BJ (cell line): Measurements from ENCODE around the gene FLNC. TPM values are rescaled to one million over a fixed set of nuclear protein-coding genes. Genes with fewer than 3 reads are reported as not detected.

Source experiments
- CTCF ChIA-PET: fragments of 350-600 bp; formaldehyde crosslinking; extraction: SDS; loops from one replicate; lab custom pipeline; 2021; ENCODE audit warnings: antibody characterized with exemption, inconsistent platforms; lab: Yijun Ruan, JAX
- POLR2A ChIA-PET: fragments of 300-600 bp; sonication (Branson Sonifier 250); formaldehyde crosslinking; extraction: SDS; loops from one replicate; lab custom pipeline; 2021; ENCODE audit warnings: antibody characterized with exemption; lab: Charles Lee
- DNase-seq: peaks from one replicate; pipeline ENCODE4 v3.0.0-alpha.2; 2011; ENCODE audit warnings: low read depth
- H3K27me3 ChIP-seq: 2 replicates; pipeline ENCODE4 v1.6.0; 2011; ENCODE audit warnings: low read length; ENCODE audit not compliant: control insufficient read depth, insufficient read depth
- H3K36me3 ChIP-seq: 2 replicates; pipeline ENCODE4 v1.5.1; 2011; ENCODE audit warnings: low read length; ENCODE audit not compliant: control insufficient read depth, insufficient read depth
- H3K4me3 ChIP-seq: 2 replicates; pipeline ENCODE4 v1.5.1; 2011; ENCODE audit warnings: low read depth, mild to moderate bottlenecking, control low read depth, low read length
- polyA plus RNA-seq: library from polyadenylated mRNA; depleted of rRNA; stranded (reverse); fragments of >200 nt; gene quantifications from 2 replicates; pipeline ENCODE4 v1.2.3, GENCODE V29; 2011
- TF ChIP-seq, protein P1 (sequence below): IDR thresholded peaks from 2 replicates; pipeline ENCODE4 v1.5.1; 2011; ENCODE audit warnings: low read depth, mild to moderate bottlenecking, control low read depth, inconsistent platforms, low read length, moderate library complexity; ENCODE audit not compliant: insufficient read depth

Gene FLNC
- polyA plus RNA-seq, 1 experiment, result 58.6 TPM

DNA sequence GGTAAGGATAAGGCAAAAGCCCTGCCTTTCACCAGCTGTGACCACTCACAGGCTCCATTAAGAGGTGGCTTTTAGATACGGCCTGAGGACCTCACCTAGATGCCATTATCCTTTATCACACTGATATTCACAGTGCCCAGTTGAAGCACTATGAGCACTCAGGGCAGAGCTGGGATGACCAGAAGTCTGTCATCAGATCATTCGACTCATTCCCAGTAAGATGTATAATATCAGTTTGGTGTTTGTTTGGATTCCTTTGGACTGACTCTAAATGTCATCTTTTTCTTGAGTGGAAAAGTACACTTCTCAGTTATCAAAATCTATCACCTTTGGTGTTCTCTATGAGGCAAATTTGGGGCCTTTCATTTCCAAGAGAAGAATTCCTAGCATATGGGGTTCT, 19.7 kb upstream of the FLNC start:
- Histone ChIP-seq H3K27me3 (no peaks in the 10 kb centered on the region), H3K4me3 (no peak overlapping the region), H3K36me3 (peaks cover 9% of the 10 kb centered on the region)
- no peak for DNase-seq
- CTCF ChIA-PET, result interaction anchor here (1.4 to 1.7 kb wide), 3 partner anchors 12 to 15 kb away, joined by 3 to 4 read pairs (median 3); no protein-coding TSS in a partner anchor
- TF ChIP-seq, protein P1, sequence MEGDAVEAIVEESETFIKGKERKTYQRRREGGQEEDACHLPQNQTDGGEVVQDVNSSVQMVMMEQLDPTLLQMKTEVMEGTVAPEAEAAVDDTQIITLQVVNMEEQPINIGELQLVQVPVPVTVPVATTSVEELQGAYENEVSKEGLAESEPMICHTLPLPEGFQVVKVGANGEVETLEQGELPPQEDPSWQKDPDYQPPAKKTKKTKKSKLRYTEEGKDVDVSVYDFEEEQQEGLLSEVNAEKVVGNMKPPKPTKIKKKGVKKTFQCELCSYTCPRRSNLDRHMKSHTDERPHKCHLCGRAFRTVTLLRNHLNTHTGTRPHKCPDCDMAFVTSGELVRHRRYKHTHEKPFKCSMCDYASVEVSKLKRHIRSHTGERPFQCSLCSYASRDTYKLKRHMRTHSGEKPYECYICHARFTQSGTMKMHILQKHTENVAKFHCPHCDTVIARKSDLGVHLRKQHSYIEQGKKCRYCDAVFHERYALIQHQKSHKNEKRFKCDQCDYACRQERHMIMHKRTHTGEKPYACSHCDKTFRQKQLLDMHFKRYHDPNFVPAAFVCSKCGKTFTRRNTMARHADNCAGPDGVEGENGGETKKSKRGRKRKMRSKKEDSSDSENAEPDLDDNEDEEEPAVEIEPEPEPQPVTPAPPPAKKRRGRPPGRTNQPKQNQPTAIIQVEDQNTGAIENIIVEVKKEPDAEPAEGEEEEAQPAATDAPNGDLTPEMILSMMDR, result no peak
- POLR2A ChIA-PET, result no interaction called here

DNA sequence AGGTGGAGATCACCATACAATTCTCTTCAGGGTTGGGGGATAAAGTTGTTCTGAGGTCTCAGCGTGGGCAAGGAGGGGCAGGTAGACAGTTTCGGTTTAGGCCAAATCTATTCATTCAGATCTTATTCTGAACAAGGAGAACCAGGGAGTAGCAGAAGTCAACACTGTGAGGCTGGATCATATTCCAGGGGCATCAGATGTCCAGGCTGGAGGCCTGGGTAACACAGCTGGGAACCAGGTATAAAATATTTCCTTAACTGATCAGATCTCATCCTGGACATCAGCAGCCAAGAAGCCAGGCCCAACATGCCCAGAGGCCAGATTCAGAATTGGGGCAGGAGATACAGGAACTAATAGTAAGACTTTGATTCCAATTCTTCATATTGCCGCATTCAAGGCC, 19.2 kb upstream of the FLNC start:
- POLR2A ChIA-PET, result no interaction called here
- CTCF ChIA-PET, result interaction anchor here (1.4 to 1.7 kb wide), 3 partner anchors 11 to 15 kb away, joined by 3 to 4 read pairs (median 3); no protein-coding TSS in a partner anchor

GRCh38 chr7:128811631-128812430, 18.4 kb upstream of the FLNC start:
- peaks cover 1% of the 10 kb centered on the region; the same call in 1 of the 2 replicates for H3K36me3 ChIP-seq
- POLR2A ChIA-PET, result interaction anchor here (0.6 kb wide), 1 partner anchor 31 kb away, joined by 6 read pairs; no protein-coding TSS in a partner anchor
- CTCF ChIA-PET, result interaction anchor here (0.7 to 1.4 kb wide), 2 partner anchors 13 to 113 kb away, joined by 3 read pairs; no protein-coding TSS in a partner anchor
- no peak for DNase-seq
- no peaks in the 10 kb centered on the region for H3K27me3 ChIP-seq
- TF ChIP-seq, protein P1, result no peak
- no peak overlapping the region for H3K4me3 ChIP-seq

More for the DNA sequence above, 19.2 kb upstream of the FLNC start:
- TF ChIP-seq, protein P1, result no peak
- no peak for DNase-seq
- Histone ChIP-seq H3K4me3 (no peak overlapping the region), H3K27me3 (no peaks in the 10 kb centered on the region), H3K36me3 (peaks cover 5% of the 10 kb centered on the region)

GRCh38 chr7:128812514-128813168, 17.6 kb upstream of the FLNC start:
- CTCF ChIA-PET, result interaction anchor here (1.0 kb wide), 1 partner anchor 16 kb away, joined by 6 read pairs; no protein-coding TSS in a partner anchor
- no peaks in the 10 kb centered on the region for H3K36me3 ChIP-seq

More at GRCh38 chr7:128812514-128813168, 17.6 kb upstream of the FLNC start:
- H3K4me3 ChIP-seq, result no peak overlapping the region
- DNase-seq, result no peak
- TF ChIP-seq, protein P1, result no peak
- POLR2A ChIA-PET, result interaction anchor here (0.5 kb wide), 1 partner anchor 72 kb away, joined by 3 read pairs; no protein-coding TSS in a partner anchor
- H3K27me3 ChIP-seq, result no peaks in the 10 kb centered on the region
